ENCODE results near the gene PLOD1. TPM values are rescaled to one million over a fixed set of nuclear protein-coding genes. Genes with fewer than 3 reads are reported as not detected.

Gene PLOD1
- total RNA-seq, 1 donor from 2014 or later: 113 TPM

GRCh38 chr1:11960715-11961114 lies 26.2 kb downstream of the PLOD1 start:
- Mint-ChIP-seq H3K27me3 (ENCODE audit: unreplicated experiment) (no peaks in the 10 kb centered on the region), H3K36me3 (ENCODE audit: unreplicated experiment) (peaks cover 5% of the 10 kb centered on the region), H3K9me3 (ENCODE audit: unreplicated experiment) (no peaks in the 10 kb centered on the region), H3K27ac (ENCODE audit: unreplicated experiment) (no peak overlapping the region), H3K4me1 (ENCODE audit: low read depth, unreplicated experiment) (peaks cover 11% of the 10 kb centered on the region), H3K4me3 (ENCODE audit: unreplicated experiment) (no peak overlapping the region)
- no peak for DNase-seq
- TF ChIP-seq CTCF (IDR thresholded peaks at IDR 0.05; ENCODE audit: partially characterized antibody, unreplicated experiment): no peak

GRCh38 chr1:11961230-11961629 lies 26.7 kb downstream of the PLOD1 start:
- no peak for TF ChIP-seq CTCF (IDR thresholded peaks at IDR 0.05; ENCODE audit: partially characterized antibody, unreplicated experiment)

GRCh38 chr1:11963622-11964021 lies 29.1 kb downstream of the PLOD1 start:
- H3K27ac Mint-ChIP-seq (ENCODE audit: unreplicated experiment): no peak overlapping the region
- peaks cover 3% of the 10 kb centered on the region for H3K4me1 Mint-ChIP-seq (ENCODE audit: low read depth, unreplicated experiment)
- no peaks in the 10 kb centered on the region for H3K36me3 Mint-ChIP-seq (ENCODE audit: unreplicated experiment)
- no peak for DNase-seq
- no peak for TF ChIP-seq CTCF (IDR thresholded peaks at IDR 0.05; ENCODE audit: partially characterized antibody, unreplicated experiment)
- H3K4me3 Mint-ChIP-seq (ENCODE audit: unreplicated experiment): no peak overlapping the region
- peaks cover 1% of the 10 kb centered on the region for H3K9me3 Mint-ChIP-seq (ENCODE audit: unreplicated experiment)
- peaks cover 1% of the 10 kb centered on the region for H3K27me3 Mint-ChIP-seq (ENCODE audit: unreplicated experiment)

More at GRCh38 chr1:11961230-11961629, 26.7 kb downstream of the PLOD1 start:
- no peak overlapping the region for H3K4me3 Mint-ChIP-seq (ENCODE audit: unreplicated experiment)
- no peaks in the 10 kb centered on the region for H3K27me3 Mint-ChIP-seq (ENCODE audit: unreplicated experiment)
- H3K36me3 Mint-ChIP-seq (ENCODE audit: unreplicated experiment): peaks cover 5% of the 10 kb centered on the region
- H3K9me3 Mint-ChIP-seq (ENCODE audit: unreplicated experiment): no peaks in the 10 kb centered on the region
- H3K27ac Mint-ChIP-seq (ENCODE audit: unreplicated experiment): no peak overlapping the region
- H3K4me1 Mint-ChIP-seq (ENCODE audit: low read depth, unreplicated experiment): peaks cover 11% of the 10 kb centered on the region
- DNase-seq: no peak

GRCh38 chr1:11964656-11965055 lies 30.1 kb downstream of the PLOD1 start:
- H3K4me3 Mint-ChIP-seq (ENCODE audit: unreplicated experiment): no peak overlapping the region
- H3K4me1 Mint-ChIP-seq (ENCODE audit: low read depth, unreplicated experiment): peaks cover 3% of the 10 kb centered on the region
- TF ChIP-seq CTCF (IDR thresholded peaks at IDR 0.05; ENCODE audit: partially characterized antibody, unreplicated experiment): no peak
- no peak overlapping the region for H3K27ac Mint-ChIP-seq (ENCODE audit: unreplicated experiment)
- peaks cover 1% of the 10 kb centered on the region for H3K9me3 Mint-ChIP-seq (ENCODE audit: unreplicated experiment)
- no peak for DNase-seq
- H3K36me3 Mint-ChIP-seq (ENCODE audit: unreplicated experiment): no peaks in the 10 kb centered on the region
- H3K27me3 Mint-ChIP-seq (ENCODE audit: unreplicated experiment): peaks cover 3% of the 10 kb centered on the region

- Mint-ChIP-seq H3K27ac (ENCODE audit: unreplicated experiment) (peak overlapping the region; percentile 17), H3K27me3 (ENCODE audit: unreplicated experiment) (peaks cover 3% of the 10 kb centered on the region), H3K4me3 (ENCODE audit: unreplicated experiment) (no peak overlapping the region), H3K9me3 (ENCODE audit: unreplicated experiment) (peaks cover 1% of the 10 kb centered on the region), H3K4me1 (ENCODE audit: low read depth, unreplicated experiment) (peaks cover 3% of the 10 kb centered on the region), H3K36me3 (ENCODE audit: unreplicated experiment) (no peaks in the 10 kb centered on the region)
- TF ChIP-seq CTCF (IDR thresholded peaks at IDR 0.05; ENCODE audit: partially characterized antibody, unreplicated experiment): no peak
- no peak for DNase-seq
Observed at GRCh38 chr1:11967028-11967547, 32.6 kb downstream of the PLOD1 start.

All from glutamatergic neuron (in vitro differentiated cells).